Measurements from ENCODE around the gene VWC2. TPM values are rescaled to one million over a fixed set of nuclear protein-coding genes. Genes with fewer than 3 reads are reported as not detected.

The VWC2 gene
- total RNA-seq, 2 donors from 2014 or later, result 0.11 TPM; not detected in 1

DNA sequence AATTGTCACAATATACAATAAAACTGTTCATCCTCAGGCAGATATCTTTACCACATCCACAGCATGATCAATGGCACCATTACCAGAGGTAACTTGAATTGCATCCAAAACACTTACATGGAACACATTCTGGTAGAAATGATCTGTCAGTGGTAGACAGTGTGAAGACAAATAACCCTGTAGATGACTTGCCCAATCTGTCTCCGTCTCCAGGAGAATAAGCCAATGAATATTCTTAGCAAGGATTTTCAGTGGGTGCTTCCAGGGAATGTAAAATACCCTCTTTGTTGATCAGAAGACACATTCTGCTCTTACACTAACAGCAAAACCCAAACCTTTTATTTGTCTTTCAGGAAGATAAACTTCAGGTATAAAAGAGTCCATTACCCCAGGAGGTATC, 43.8 kb downstream of the VWC2 start:
- 75% methylated on average over 1 of the region's 1 CpG for WGBS
- DNase-seq (ENCODE audit: low spot score), result no peak
- H3K4me3 ChIP-seq, result no peak overlapping the region
- H3K9me3 ChIP-seq, result no peaks in the 10 kb centered on the region
- no peak overlapping the region for H3K27ac ChIP-seq
- H3K36me3 ChIP-seq, result no peaks in the 10 kb centered on the region
- intact Hi-C loops (cut with DNase I), result no loop called here
- no peaks in the 10 kb centered on the region for H3K4me1 ChIP-seq (replicated peaks)
- TF ChIP-seq, protein P1, sequence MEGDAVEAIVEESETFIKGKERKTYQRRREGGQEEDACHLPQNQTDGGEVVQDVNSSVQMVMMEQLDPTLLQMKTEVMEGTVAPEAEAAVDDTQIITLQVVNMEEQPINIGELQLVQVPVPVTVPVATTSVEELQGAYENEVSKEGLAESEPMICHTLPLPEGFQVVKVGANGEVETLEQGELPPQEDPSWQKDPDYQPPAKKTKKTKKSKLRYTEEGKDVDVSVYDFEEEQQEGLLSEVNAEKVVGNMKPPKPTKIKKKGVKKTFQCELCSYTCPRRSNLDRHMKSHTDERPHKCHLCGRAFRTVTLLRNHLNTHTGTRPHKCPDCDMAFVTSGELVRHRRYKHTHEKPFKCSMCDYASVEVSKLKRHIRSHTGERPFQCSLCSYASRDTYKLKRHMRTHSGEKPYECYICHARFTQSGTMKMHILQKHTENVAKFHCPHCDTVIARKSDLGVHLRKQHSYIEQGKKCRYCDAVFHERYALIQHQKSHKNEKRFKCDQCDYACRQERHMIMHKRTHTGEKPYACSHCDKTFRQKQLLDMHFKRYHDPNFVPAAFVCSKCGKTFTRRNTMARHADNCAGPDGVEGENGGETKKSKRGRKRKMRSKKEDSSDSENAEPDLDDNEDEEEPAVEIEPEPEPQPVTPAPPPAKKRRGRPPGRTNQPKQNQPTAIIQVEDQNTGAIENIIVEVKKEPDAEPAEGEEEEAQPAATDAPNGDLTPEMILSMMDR (IDR thresholded peaks at IDR 0.05), result no peak
- no peaks in the 10 kb centered on the region for H3K27me3 ChIP-seq (replicated peaks; ENCODE audit: insufficient read depth)

GRCh38 chr7:49821181-49821580, 47.7 kb downstream of the VWC2 start:
- no peaks in the 10 kb centered on the region for H3K4me1 ChIP-seq (replicated peaks)
- H3K36me3 ChIP-seq, result no peaks in the 10 kb centered on the region
- H3K27ac ChIP-seq, result no peak overlapping the region
- TF ChIP-seq, protein P1 (IDR thresholded peaks at IDR 0.05), result no peak
- no peak for TF ChIP-seq POLR2A (IDR thresholded peaks at IDR 0.05)
- no peak for TF ChIP-seq POLR2AphosphoS5 (IDR thresholded peaks at IDR 0.05)
- no peak for DNase-seq (ENCODE audit: low spot score)
- H3K4me3 ChIP-seq, result no peak overlapping the region
- intact Hi-C loops (cut with DNase I), result no loop called here
- no peaks in the 10 kb centered on the region for H3K27me3 ChIP-seq (replicated peaks; ENCODE audit: insufficient read depth)
- H3K9me3 ChIP-seq, result no peaks in the 10 kb centered on the region

DNA sequence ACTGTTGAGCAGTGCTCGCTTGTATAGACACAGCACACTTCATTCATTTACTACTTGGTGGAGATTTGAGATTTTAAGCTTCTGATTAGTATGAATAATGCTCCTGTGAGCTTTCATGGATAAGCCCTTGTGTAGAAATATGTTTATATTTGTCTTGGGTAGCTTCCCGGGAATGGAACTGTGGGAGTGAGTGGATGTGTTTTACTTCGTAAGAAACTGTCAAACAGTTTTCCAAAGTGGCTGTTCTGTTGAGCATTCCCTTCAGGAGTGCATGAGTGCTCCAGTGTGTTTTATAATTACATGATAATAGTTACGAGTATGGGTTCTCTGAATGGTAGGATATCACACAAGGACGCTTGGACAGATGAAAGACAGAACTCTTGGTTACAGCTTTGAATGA, 49.4 kb downstream of the VWC2 start:
- TF ChIP-seq, protein P1 (IDR thresholded peaks at IDR 0.05), result no peak
- TF ChIP-seq POLR2A (IDR thresholded peaks at IDR 0.05) (no peak), POLR2AphosphoS5 (IDR thresholded peaks at IDR 0.05) (no peak)
- Histone ChIP-seq H3K27ac (no peak overlapping the region), H3K9me3 (no peaks in the 10 kb centered on the region), H3K36me3 (no peaks in the 10 kb centered on the region), H3K4me3 (no peak overlapping the region), H3K4me1 (replicated peaks) (no peaks in the 10 kb centered on the region), H3K27me3 (replicated peaks; ENCODE audit: insufficient read depth) (no peaks in the 10 kb centered on the region)
- no peak for DNase-seq (ENCODE audit: low spot score)
- intact Hi-C loops (cut with DNase I), result no loop called here
- WGBS, result 35% methylated on average over 5 of the region's 5 CpGs

DNA sequence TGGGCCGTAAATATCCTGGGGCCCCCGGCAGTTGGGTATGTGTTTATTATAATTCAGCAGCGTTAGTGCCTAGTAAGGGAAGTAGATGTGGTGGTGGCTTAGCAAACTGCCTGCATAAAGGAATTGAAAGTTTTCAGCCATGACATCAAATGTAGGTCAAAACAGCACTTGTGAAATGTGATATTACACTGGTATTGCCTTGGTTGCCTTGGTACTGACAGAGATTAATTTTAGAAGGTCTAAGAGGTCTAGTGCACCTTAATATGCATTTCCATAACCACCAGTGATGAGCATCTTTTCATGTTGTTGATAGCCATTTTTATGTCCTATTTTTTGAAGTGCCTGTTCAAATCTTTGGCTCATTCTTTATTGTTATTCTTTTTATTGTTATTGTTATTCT, 50.1 kb downstream of the VWC2 start:
- intact Hi-C loops (cut with DNase I), result no loop called here
- H3K4me1 ChIP-seq (replicated peaks), result no peaks in the 10 kb centered on the region
- no peaks in the 10 kb centered on the region for H3K36me3 ChIP-seq
- H3K4me3 ChIP-seq, result no peak overlapping the region
- H3K27me3 ChIP-seq (replicated peaks; ENCODE audit: insufficient read depth), result no peaks in the 10 kb centered on the region
- TF ChIP-seq POLR2A (IDR thresholded peaks at IDR 0.05) (no peak), POLR2AphosphoS5 (IDR thresholded peaks at IDR 0.05) (no peak)
- TF ChIP-seq, protein P1 (IDR thresholded peaks at IDR 0.05), result no peak
- WGBS, result 81% methylated on average over 3 of the region's 3 CpGs
- DNase-seq (ENCODE audit: low spot score), result no peak
- H3K27ac ChIP-seq, result no peak overlapping the region
- H3K9me3 ChIP-seq, result no peaks in the 10 kb centered on the region

- TF ChIP-seq POLR2AphosphoS5 (IDR thresholded peaks at IDR 0.05) (no peak), POLR2A (IDR thresholded peaks at IDR 0.05) (no peak)
- TF ChIP-seq, protein P1 (IDR thresholded peaks at IDR 0.05), result no peak
- no peak for DNase-seq (ENCODE audit: low spot score)
- intact Hi-C loops (cut with DNase I), result no loop called here
- 86% methylated on average over 13 of the region's 13 CpGs for WGBS
- no peak overlapping the region for H3K4me3 ChIP-seq
- no peaks in the 10 kb centered on the region for H3K9me3 ChIP-seq
- no peaks in the 10 kb centered on the region for H3K36me3 ChIP-seq
- H3K27me3 ChIP-seq (replicated peaks; ENCODE audit: insufficient read depth), result no peaks in the 10 kb centered on the region
- no peaks in the 10 kb centered on the region for H3K4me1 ChIP-seq (replicated peaks)
- no peak overlapping the region for H3K27ac ChIP-seq
Observed at GRCh38 chr7:49839863-49840645, 66.6 kb downstream of the VWC2 start.
